DND-41 (cell line): ENCODE measurements around the gene ENAH.

Source experiments
- EZH2 ChIP-seq: IDR thresholded peaks from 3 replicates; pipeline ENCODE4 v1.6.1; 2012; ENCODE audit warnings: borderline replicate concordance, low read depth, mild to moderate bottlenecking, moderate library complexity, low read length, inconsistent platforms; ENCODE audit not compliant: severe bottlenecking
- TF ChIP-seq, protein P1 (sequence below): IDR thresholded peaks from 2 replicates; pipeline ENCODE4 v1.5.1; 2012; ENCODE audit warnings: borderline replicate concordance, low read length, moderate library complexity, mild to moderate bottlenecking; ENCODE audit not compliant: poor library complexity, severe bottlenecking; ENCODE audit errors: extremely low read depth

DNA sequence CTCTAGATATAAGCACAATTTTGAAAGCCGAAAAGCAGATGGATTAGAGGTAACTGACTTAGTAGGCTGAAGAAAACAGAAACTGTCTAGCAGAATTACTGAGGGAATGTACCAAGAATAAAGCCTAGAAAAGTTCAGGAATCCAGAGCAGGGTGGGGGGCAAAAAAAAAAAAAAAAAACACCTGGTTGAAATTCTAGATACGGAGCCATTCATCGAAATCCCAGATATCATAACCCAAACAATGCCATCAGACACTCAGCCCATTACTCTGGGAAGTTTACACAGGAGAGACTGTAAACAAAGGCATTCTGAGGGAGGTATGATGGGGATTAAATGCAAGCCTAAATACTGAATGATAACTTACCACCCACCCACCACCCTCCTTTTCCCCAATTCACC lies 45.6 kb downstream of the ENAH start:
- TF ChIP-seq EZH2, result no peak
- TF ChIP-seq, protein P1, sequence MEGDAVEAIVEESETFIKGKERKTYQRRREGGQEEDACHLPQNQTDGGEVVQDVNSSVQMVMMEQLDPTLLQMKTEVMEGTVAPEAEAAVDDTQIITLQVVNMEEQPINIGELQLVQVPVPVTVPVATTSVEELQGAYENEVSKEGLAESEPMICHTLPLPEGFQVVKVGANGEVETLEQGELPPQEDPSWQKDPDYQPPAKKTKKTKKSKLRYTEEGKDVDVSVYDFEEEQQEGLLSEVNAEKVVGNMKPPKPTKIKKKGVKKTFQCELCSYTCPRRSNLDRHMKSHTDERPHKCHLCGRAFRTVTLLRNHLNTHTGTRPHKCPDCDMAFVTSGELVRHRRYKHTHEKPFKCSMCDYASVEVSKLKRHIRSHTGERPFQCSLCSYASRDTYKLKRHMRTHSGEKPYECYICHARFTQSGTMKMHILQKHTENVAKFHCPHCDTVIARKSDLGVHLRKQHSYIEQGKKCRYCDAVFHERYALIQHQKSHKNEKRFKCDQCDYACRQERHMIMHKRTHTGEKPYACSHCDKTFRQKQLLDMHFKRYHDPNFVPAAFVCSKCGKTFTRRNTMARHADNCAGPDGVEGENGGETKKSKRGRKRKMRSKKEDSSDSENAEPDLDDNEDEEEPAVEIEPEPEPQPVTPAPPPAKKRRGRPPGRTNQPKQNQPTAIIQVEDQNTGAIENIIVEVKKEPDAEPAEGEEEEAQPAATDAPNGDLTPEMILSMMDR, result no peak
